GM12878 (cell line): Measurements from ENCODE around the gene COQ9. TPM values are rescaled to one million over a fixed set of nuclear protein-coding genes. Genes with fewer than 3 reads are reported as not detected.
A peak's percentile ranks its signal among the peaks of the same experiment; 100 is the strongest.

Experiments
- DPF2 ChIP-seq: fragments of 450-650 bp; IDR thresholded peaks from 2 replicates; pipeline ENCODE4 v1.6.1; 2017; ENCODE audit warnings: mild to moderate bottlenecking
- GABPA ChIP-seq: IDR thresholded peaks from 2 replicates; pipeline ENCODE4 v1.6.1; 2014; ENCODE audit warnings: antibody characterized with exemption, low read depth, mild to moderate bottlenecking, inconsistent platforms
- HDAC2 ChIP-seq: fragments of 200-600 bp; sonication (generic); IDR thresholded peaks from 2 replicates; pipeline ENCODE4 v1.6.1; 2017
- IKZF1 ChIP-seq: fragments of 450-650 bp; conservative IDR thresholded peaks from 2 replicates; pipeline ENCODE4 v1.6.1; 2017; ENCODE audit warnings: antibody characterized with exemption, mild to moderate bottlenecking
- IRF4 ChIP-seq: IDR thresholded peaks from 2 replicates; pipeline ENCODE4 v1.6.1; 2011; ENCODE audit warnings: low read depth, low read length
- MEF2B ChIP-seq: fragments of 450-650 bp; IDR thresholded peaks from 2 replicates; pipeline ENCODE4 v1.6.1; 2018; ENCODE audit warnings: mild to moderate bottlenecking, moderate library complexity; ENCODE audit not compliant: partially characterized antibody, poor library complexity, severe bottlenecking
- MTA2 ChIP-seq: fragments of 450-650 bp; IDR thresholded peaks from 2 replicates; pipeline ENCODE4 v1.6.1; 2016; ENCODE audit warnings: low read depth, mild to moderate bottlenecking, moderate library complexity
- SMARCA5 ChIP-seq: fragments of 450-650 bp; IDR thresholded peaks from 2 replicates; pipeline ENCODE4 v1.6.1; 2017; ENCODE audit warnings: mild to moderate bottlenecking
- polyA plus RNA-seq, 11 experiments: library from polyadenylated mRNA; depleted of rRNA in 4 of 11; unstranded in 6 of 11; stranded (reverse) in 5 of 11; fragments of >200 nt; fragmentation: Nextera tagmentation in 4 of 11; fragmentation: Illumina TruSeq in 1 of 11; extraction: Ambion mirVana in 4 of 11; extraction: Trizol in 1 of 11; gene quantifications; 1 replicate in 1 of 11; 2 replicates in 10 of 11; pipeline versions ENCODE4 v1.2.1 to v1.2.3, GENCODE V29; 2011 to 2016; ENCODE audit warnings: inconsistent platforms in 2 of 11, missing spikeins in 2 of 11, low read depth in 1 of 11
- total RNA-seq, 4 experiments: library from RNA; depleted of rRNA in 3 of 4; stranded (reverse); fragments of >200 nt in 3 of 4; fragmentation: Illumina TruSeq in 1 of 4; extraction: Trizol in 1 of 4; gene quantifications; 2 replicates each; pipeline versions ENCODE4 v1.2.1 to v1.2.3, GENCODE V29; 2013 to 2021
- TF ChIP-seq, protein P1 (sequence below): IDR thresholded peaks from 2 replicates; pipeline ENCODE4 v1.6.1; 2012; ENCODE audit warnings: mild to moderate bottlenecking, low read depth, low read length

COQ9 gene
- total and polyA plus RNA-seq, 10 of the 15 experiments (the other 5 are each of a cell fraction or from before 2014, with no cell fraction given), result 24.1 to 79.7 (median 50.1) TPM

DNA sequence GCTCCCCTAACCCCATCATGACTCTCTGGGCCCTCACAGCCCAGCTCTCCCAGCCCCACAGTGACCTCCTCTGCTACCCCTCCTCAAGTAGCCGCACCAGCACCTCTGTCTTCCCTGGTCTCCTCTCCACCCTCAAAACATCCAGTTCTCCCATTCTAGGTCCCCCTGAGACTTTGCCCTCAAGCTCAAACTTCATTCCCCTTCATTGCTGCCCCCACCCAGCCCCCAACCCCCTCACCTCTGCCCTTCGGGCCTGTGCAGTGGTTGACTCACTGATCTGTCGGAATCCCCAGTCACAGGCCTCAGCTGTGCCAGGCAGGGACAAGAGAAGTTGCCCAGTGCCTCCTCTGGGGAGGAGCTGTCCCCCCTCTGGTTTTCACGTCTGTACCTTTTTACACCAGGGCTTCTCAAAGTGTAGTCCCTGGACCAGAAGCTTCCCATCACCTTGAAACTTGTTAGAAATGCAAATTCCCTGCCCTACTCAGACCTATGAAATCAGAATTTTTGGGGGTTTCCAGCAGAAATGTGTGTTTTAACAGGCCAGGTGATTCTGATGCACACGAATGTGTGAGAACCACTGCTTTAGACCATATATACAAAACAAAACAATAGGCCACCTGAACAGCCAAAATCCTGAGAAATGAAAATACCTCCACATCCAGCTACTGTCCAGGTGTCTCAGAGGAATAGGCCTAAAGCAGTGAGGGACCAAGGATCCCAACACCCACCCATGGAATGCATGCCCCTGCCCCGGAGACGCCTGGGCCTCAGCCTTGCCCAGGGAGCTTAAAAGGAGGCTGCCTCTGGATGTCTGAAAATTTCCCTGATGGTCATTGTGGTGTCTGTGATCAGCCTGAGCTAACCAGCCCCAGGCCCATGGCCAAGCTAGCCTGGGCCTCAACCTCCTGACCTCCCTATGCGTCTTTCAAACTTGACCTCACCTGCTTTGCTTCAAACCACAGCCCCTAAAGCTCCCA is 39.9 kb downstream of the COQ9 start (continued):
- TF ChIP-seq, protein P1, sequence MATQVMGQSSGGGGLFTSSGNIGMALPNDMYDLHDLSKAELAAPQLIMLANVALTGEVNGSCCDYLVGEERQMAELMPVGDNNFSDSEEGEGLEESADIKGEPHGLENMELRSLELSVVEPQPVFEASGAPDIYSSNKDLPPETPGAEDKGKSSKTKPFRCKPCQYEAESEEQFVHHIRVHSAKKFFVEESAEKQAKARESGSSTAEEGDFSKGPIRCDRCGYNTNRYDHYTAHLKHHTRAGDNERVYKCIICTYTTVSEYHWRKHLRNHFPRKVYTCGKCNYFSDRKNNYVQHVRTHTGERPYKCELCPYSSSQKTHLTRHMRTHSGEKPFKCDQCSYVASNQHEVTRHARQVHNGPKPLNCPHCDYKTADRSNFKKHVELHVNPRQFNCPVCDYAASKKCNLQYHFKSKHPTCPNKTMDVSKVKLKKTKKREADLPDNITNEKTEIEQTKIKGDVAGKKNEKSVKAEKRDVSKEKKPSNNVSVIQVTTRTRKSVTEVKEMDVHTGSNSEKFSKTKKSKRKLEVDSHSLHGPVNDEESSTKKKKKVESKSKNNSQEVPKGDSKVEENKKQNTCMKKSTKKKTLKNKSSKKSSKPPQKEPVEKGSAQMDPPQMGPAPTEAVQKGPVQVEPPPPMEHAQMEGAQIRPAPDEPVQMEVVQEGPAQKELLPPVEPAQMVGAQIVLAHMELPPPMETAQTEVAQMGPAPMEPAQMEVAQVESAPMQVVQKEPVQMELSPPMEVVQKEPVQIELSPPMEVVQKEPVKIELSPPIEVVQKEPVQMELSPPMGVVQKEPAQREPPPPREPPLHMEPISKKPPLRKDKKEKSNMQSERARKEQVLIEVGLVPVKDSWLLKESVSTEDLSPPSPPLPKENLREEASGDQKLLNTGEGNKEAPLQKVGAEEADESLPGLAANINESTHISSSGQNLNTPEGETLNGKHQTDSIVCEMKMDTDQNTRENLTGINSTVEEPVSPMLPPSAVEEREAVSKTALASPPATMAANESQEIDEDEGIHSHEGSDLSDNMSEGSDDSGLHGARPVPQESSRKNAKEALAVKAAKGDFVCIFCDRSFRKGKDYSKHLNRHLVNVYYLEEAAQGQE, result no peak
- TF ChIP-seq MTA2, result no peak
- no peak for TF ChIP-seq SMARCA5
- peak; percentile 56; the same call in 1 of the 2 replicates for TF ChIP-seq IKZF1
- TF ChIP-seq IRF4, result no peak
- TF ChIP-seq MEF2B, result peak; percentile 35
- TF ChIP-seq GABPA, result no peak
- TF ChIP-seq DPF2, result peak; percentile 54; the same call in 1 of the 2 replicates
- no peak for TF ChIP-seq HDAC2
